Mucosa of descending colon (tissue), 3 donors: ENCODE data around the gene RNU7-1. TPM values are rescaled to one million over a fixed set of nuclear protein-coding genes. Genes with fewer than 3 reads are reported as not detected.

Experiments used
- ATAC-seq: fragments of 200-7000 bp; cut with Tn5 transposase; one replicate; pipeline ENCODE4 v1.9.1; 2020; ENCODE audit warnings: mild to moderate bottlenecking, moderate library complexity
- DNase-seq, 3 donors: peaks; one replicate each; pipeline ENCODE4 v3.0.0-alpha.2; 2020
- H3K36me3 ChIP-seq: fragments of 200-600 bp; one replicate; pipeline ENCODE4 v1.8.0; 2021; ENCODE audit warnings: low read depth, mild to moderate bottlenecking
- H3K4me1 ChIP-seq: fragments of 200-600 bp; one replicate; pipeline ENCODE4 v1.8.0; 2021; ENCODE audit warnings: low read depth, mild to moderate bottlenecking
- H3K4me3 ChIP-seq: fragments of 200-600 bp; one replicate; pipeline ENCODE4 v1.8.0; 2021; ENCODE audit warnings: mild to moderate bottlenecking
- H3K9me3 ChIP-seq: fragments of 200-600 bp; one replicate; pipeline ENCODE4 v1.8.0; 2021; ENCODE audit warnings: mild to moderate bottlenecking
- intact Hi-C, 2 donors: fragments of 100-400 bp; cut with DNase I in 1 of 2; cut with micrococcal nuclease in 1 of 2; formaldehyde crosslinking; loops; one replicate each; pipeline versions ENCODE4 v1.11.0 to v1.11.1; 2022; cut with DNase I, micrococcal nuclease
- total RNA-seq, 3 donors: library from RNA; stranded (reverse); fragmentation: NEBNext Ultra II Directional in 2 of 3; extraction: Animal tissue kit (Norgen Biotek cat#: 25700) in 2 of 3; gene quantifications; one replicate each; pipeline versions ENCODE4 v1.2.1 to v1.2.4, GENCODE V29; 2021 to 2023
- TF ChIP-seq, protein P1 (sequence below): fragments of 200-600 bp; IDR thresholded peaks from one replicate; pipeline ENCODE4 v1.8.0; 2022; ENCODE audit warnings: antibody characterized with exemption, mild to moderate bottlenecking
- donor health status: DM: no; HTN: no; CAD: no; lungs with moderate emphysema.
- donor health status: DM: no; HTN: no; CAD: no.
- donor health status: DM: no; HTN: yes; CAD: no.

Gene RNU7-1
- total RNA-seq, 3 donors from 2014 or later, result not detected

DNA sequence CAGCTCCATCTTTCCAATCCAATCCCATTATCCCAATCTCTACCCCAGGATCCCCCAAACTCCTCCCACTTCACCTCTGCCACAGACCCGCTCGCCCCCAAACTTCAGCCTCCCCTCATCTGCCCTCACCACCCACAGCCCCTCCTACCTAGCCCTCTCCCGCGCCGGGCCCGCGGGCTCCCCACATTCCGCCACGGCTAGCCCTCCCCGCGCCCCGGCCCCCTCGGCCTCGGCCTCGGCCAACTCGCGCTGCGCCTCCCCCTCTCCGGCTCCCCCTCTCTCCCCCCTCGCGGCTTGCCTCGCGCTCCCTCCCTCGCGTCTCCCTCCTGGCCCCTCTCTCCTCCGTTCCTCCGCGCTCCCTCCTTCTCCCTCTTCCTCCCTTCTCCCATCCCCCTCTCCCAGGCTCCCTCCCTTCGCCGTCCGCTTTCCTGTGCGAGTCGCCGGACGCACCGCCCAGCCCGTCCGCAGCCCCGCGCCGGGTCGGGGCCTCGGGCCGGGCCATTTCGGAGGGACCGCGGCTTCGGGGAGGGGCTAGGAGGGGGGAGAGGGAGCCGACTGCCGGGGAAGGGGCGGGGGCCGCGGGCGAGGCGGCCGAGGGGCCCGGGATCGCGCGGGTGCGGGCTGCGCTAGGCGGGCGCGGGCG lies 16.1 kb upstream of the RNU7-1 start, which contains the start of gene ATN1:
Gene ATN1 (plus strand): TSS at position 581 of the 643 bp plus-strand sequence. CDS start 6,043 bp downstream, outside the sequence.
- Histone ChIP-seq H3K4me1 (peaks cover 45% of the 10 kb centered on the region), H3K9me3 (no peaks in the 10 kb centered on the region), H3K36me3 (no peaks in the 10 kb centered on the region), H3K4me3 (peak within 1 kb of the TSS; percentile 65)
- DNase-seq (peak; percentile 79 to 84 (median 84)), ATAC-seq (peak; percentile 45)
- TF ChIP-seq, protein P1, sequence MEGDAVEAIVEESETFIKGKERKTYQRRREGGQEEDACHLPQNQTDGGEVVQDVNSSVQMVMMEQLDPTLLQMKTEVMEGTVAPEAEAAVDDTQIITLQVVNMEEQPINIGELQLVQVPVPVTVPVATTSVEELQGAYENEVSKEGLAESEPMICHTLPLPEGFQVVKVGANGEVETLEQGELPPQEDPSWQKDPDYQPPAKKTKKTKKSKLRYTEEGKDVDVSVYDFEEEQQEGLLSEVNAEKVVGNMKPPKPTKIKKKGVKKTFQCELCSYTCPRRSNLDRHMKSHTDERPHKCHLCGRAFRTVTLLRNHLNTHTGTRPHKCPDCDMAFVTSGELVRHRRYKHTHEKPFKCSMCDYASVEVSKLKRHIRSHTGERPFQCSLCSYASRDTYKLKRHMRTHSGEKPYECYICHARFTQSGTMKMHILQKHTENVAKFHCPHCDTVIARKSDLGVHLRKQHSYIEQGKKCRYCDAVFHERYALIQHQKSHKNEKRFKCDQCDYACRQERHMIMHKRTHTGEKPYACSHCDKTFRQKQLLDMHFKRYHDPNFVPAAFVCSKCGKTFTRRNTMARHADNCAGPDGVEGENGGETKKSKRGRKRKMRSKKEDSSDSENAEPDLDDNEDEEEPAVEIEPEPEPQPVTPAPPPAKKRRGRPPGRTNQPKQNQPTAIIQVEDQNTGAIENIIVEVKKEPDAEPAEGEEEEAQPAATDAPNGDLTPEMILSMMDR, result no peak
- intact Hi-C loops, result no loop called here

DNA sequence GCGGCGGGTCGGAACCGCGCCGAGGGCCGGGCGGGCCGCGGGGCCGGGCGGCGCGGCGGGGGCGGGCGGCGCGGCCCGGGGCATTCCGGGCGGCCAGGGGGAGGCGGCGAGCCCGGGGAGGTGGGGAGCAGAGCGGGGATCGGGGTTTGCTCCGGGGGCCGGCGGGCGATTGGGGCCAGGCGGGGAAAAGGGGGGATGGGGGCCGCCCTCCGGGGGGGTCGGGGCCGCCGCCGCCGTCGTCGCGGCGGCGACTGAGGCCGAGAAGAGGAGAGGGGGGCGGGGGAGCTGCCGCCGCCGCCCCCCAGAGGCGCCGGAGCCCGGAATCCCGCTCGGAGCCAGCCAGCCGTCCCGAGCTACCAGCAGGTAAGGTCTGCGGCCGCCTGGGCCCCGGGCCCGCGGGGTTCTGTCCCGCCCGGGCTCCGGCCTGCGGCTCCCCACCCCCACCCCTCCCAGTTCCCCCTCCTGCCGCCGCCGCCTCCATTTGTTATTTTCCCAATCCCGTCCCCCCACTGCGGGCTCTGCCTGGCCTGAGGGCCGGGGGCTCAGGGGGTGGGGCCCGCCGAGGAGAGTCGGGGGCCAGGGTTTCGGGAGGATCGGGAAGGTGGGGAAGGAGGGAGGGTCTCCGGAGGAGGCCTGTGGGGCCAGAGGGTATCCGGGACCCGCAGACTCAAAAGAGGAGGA lies 15.5 kb upstream of the RNU7-1 start:
- Histone ChIP-seq H3K4me1 (peaks cover 45% of the 10 kb centered on the region), H3K36me3 (no peaks in the 10 kb centered on the region), H3K4me3 (peak overlapping the region; percentile 65), H3K9me3 (no peaks in the 10 kb centered on the region)
- TF ChIP-seq, protein P1, result no peak
- DNase-seq (no peak), ATAC-seq (peak; percentile 1)
- intact Hi-C loops, result no loop called here

DNA sequence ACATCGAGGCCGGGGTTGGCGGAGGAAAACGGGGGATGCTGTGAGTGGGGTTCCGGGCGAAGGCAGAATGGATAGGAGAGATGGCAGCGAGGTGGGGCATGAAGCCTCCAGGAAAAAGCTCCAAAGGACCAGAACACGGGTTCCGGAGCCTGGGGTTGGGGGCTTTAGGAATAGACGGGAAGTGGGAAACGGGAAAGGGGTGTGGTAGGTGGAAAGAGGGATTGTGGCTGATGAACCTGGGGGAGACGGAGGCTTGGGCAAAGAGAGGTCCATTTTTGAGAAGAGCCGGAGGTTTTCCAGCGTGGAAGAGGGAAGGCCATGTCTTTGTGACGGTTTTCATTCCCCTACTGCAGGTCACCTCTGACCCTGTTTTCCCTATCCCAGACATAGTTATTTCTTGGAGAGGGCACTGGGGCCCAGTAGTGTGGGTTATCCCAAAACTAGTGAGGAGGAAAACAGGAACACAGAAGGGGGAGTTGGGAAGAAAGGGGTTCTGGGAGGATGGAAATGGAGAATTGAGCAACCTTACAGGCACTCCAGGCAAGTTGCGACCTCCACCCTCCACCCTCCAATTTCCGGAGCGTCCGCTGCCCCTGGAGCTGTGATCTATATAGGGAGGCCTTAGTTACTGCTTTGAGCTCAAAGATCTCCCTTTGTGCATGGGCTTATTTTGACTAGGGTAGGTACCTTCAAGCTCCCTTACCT lies 14.8 kb upstream of the RNU7-1 start:
- DNase-seq (no peak), ATAC-seq (no peak)
- intact Hi-C loops, result no loop called here
- Histone ChIP-seq H3K36me3 (no peaks in the 10 kb centered on the region), H3K4me1 (peaks cover 52% of the 10 kb centered on the region), H3K9me3 (no peaks in the 10 kb centered on the region), H3K4me3 (peak overlapping the region; percentile 65)
- TF ChIP-seq, protein P1, result no peak

DNA sequence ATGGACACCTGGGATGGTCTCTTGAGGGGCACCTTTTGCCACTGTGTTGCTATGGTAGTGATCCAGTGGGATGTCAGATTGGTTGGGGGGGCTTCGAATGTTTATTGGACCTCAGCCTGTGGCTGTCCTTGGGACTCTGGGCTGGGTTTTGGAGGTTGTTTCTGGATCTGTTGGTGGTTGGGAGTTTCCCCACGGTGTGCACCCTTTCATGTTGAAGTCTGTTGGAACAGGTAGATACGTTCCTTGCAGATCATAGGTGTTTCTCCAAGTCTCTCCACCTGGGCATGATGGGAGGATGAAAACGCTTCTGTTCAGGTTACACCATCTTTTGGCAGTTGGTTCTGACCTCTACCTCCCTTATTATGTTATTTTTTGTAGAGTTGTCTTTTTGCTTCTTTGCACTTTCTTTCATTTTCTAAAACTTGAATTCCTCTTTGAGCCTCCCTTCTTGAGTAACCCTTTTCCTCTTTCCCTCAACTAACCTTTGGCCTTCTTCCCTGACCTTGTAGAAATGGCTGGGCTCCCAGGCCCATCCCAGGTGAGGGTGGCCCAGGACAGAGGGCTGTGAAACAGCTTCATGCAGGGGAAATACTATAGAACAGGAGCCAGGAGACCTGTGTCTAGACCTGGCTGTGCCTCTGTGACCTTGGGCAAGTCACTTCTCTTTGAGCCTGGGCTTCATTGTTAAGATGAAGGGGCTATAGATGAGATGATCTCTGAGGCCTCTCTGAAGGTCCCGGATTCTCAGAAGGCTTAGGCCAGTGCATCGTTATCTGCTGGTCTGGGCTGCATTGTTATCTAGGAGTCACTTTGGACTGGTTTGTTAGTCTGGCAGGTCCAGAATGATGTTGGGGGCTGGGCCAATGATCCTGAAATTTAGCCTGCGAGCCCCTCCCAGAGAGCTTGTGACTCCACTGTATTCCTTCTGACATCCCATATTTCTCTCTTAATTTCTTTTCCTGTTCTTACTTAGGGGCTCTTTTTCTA lies 13.9 kb upstream of the RNU7-1 start:
- H3K4me3 ChIP-seq, result no peak overlapping the region
- ATAC-seq, result no peak
- H3K36me3 ChIP-seq, result no peaks in the 10 kb centered on the region
- no peaks in the 10 kb centered on the region for H3K9me3 ChIP-seq
- DNase-seq, result no peak
- H3K4me1 ChIP-seq, result peaks cover 49% of the 10 kb centered on the region
- TF ChIP-seq, protein P1, result no peak
- intact Hi-C loops, result no loop called here

DNA sequence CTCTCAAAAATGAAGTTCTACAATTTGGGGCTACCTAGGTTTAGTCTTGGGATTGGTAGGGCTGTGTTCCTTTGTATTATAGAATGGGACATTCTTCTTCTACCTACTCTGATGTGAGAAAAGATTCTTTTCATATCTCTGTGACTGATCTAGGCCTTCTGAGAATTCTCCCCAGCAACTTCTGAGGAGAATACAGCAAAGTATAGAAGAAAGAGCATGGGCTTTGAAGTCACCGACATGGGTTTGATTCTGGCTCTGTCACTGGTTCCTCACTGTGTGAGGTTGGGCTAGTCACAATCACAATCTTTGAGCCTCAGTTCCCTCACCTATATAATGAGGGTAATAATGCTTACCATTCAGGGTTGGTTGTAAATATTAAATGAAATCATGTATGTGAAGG lies 10.8 kb upstream of the RNU7-1 start:
- intact Hi-C loops, result no loop called here
- Histone ChIP-seq H3K4me3 (no peak overlapping the region), H3K4me1 (peaks cover 32% of the 10 kb centered on the region), H3K9me3 (no peaks in the 10 kb centered on the region), H3K36me3 (no peaks in the 10 kb centered on the region)
- TF ChIP-seq, protein P1, result no peak
- ATAC-seq (no peak), DNase-seq (no peak)
